MM.1S (cell line): ENCODE data around the gene ST6GALNAC1.

Experiments used
- DNase-seq: peaks from one replicate; pipeline ENCODE4 v3.0.0-alpha.2; 2015
- H2AFZ ChIP-seq: fragments of 300-600 bp; sonication (generic); 2 replicates; pipeline ENCODE4 v1.6.0; 2016; ENCODE audit warnings: antibody characterized with exemption, low read length
- H3F3A ChIP-seq: fragments of 300-600 bp; sonication (generic); 2 replicates; pipeline ENCODE4 v1.6.1; 2016; ENCODE audit warnings: mild to moderate bottlenecking, antibody characterized with exemption, low read length, moderate library complexity, mixed read lengths; ENCODE audit not compliant: insufficient read depth
- H3K27ac ChIP-seq: fragments of 300-600 bp; sonication (generic); 2 replicates; pipeline ENCODE4 v1.5.1; 2016; ENCODE audit warnings: mild to moderate bottlenecking, low read length
- H3K27me3 ChIP-seq: fragments of 300-600 bp; sonication (generic); replicated peaks from 2 replicates; pipeline ENCODE4 v1.6.0; 2016; ENCODE audit warnings: low read length; ENCODE audit not compliant: insufficient read depth
- H3K36me3 ChIP-seq: fragments of 300-600 bp; sonication (generic); replicated peaks from 2 replicates; pipeline ENCODE4 v1.6.1; 2016; ENCODE audit warnings: mild to moderate bottlenecking, low read length, mixed read lengths; ENCODE audit not compliant: insufficient read depth
- H3K4me1 ChIP-seq: fragments of 300-600 bp; sonication (generic); 2 replicates; pipeline ENCODE4 v1.6.1; 2016; ENCODE audit warnings: low read length, mixed read lengths
- H3K4me2 ChIP-seq: fragments of 300-600 bp; sonication (generic); 2 replicates; pipeline ENCODE4 v1.6.0; 2016; ENCODE audit warnings: low read depth, low read length
- H3K4me3 ChIP-seq: fragments of 300-600 bp; sonication (generic); 2 replicates; pipeline ENCODE4 v1.5.1; 2016; ENCODE audit warnings: low read length, mixed read lengths
- H3K79me2 ChIP-seq: fragments of 300-600 bp; sonication (generic); 2 replicates; pipeline ENCODE4 v1.6.1; 2016; ENCODE audit warnings: mixed run types, low read length, mixed read lengths
- H3K9ac ChIP-seq: fragments of 300-600 bp; sonication (generic); 2 replicates; pipeline ENCODE4 v1.6.1; 2016; ENCODE audit warnings: low read length, mixed read lengths
- H3K9me2 ChIP-seq: fragments of 300-600 bp; sonication (generic); replicated peaks from 2 replicates; pipeline ENCODE4 v1.6.1; 2016; ENCODE audit warnings: mild to moderate bottlenecking, low read length, mixed read lengths; ENCODE audit not compliant: insufficient read depth
- H3K9me3 ChIP-seq: fragments of 300-600 bp; sonication (generic); replicated peaks from 2 replicates; pipeline ENCODE4 v1.6.1; 2016; ENCODE audit warnings: mild to moderate bottlenecking, low read length, mixed read lengths; ENCODE audit not compliant: insufficient read depth
- H4K20me1 ChIP-seq: fragments of 300-600 bp; sonication (generic); 2 replicates; pipeline ENCODE4 v1.6.1; 2016; ENCODE audit warnings: mild to moderate bottlenecking, low read length, moderate library complexity, mixed read lengths; ENCODE audit not compliant: insufficient read depth
- CTCF ChIP-seq: fragments of 300-600 bp; sonication (generic); IDR thresholded peaks from 2 replicates; pipeline ENCODE4 v1.5.1; 2016; ENCODE audit warnings: antibody characterized with exemption, low read length, mixed read lengths
- EZH2 ChIP-seq: fragments of 300-600 bp; sonication (generic); optimal IDR thresholded peaks from 2 replicates; pipeline ENCODE3; 2017; ENCODE audit warnings: low read depth, mild to moderate bottlenecking, antibody characterized with exemption, low read length, mixed read lengths
- EZH2phosphoT487 ChIP-seq: fragments of 300-600 bp; sonication (generic); IDR thresholded peaks from 2 replicates; pipeline ENCODE4 v1.6.1; 2018; ENCODE audit warnings: antibody characterized with exemption, low read length

ST6GALNAC1 gene

GRCh38 chr17:76601065-76601464 lies 42.5 kb downstream of the ST6GALNAC1 start:
- H3K27ac ChIP-seq = no peak overlapping the region
- no peak overlapping the region for H3K4me3 ChIP-seq
- no peaks in the 10 kb centered on the region for H3K9me2 ChIP-seq
- TF ChIP-seq CTCF = no peak
- H3K27me3 ChIP-seq = peaks cover 71% of the 10 kb centered on the region
- no peak for DNase-seq
- no peaks in the 10 kb centered on the region for H3K79me2 ChIP-seq
- H2AFZ ChIP-seq = no peak overlapping the region
- H3K9me3 ChIP-seq = no peaks in the 10 kb centered on the region
- H3K9ac ChIP-seq = no peak overlapping the region
- H3K4me2 ChIP-seq = no peak overlapping the region
- H4K20me1 ChIP-seq = no peaks in the 10 kb centered on the region
- H3K4me1 ChIP-seq = no peaks in the 10 kb centered on the region
- H3F3A ChIP-seq = no peaks in the 10 kb centered on the region
- no peaks in the 10 kb centered on the region for H3K36me3 ChIP-seq

DNA sequence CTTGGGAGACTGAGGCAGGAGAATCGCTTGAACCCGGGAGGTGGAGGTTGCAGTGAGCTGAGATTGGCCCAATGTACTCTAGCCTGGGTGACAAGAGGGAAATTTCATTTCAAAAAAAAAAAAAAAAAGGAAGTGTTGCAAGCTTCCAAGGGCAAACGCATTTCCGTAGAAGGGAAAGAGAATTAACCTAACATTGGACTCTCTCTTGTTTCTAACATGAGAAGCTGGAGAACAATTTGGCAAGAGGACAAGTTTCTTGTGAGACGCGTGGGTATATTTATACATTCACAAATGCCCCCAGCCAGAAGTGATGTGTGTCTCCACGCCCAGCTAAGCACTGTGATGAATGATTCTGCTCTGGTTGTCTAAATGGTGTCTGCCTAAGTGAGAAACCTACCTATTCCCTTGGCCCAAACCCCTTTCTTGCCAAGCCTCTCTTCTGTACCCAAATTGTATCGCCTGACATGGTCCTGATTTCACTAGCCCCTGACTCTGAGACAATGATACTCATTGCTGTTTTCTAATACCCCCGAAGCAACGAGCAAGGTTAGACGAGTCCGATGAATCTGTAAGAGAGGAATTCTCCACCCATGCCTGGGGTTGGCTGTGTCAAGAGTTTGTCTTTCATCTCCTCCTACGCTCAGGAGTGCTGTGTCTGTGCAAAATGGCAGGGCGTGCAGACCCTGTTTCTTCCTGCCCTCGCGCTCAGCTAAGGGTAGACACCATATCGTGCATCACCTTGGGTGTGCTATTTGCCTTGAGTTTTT lies 43.7 kb downstream of the ST6GALNAC1 start:
- H3K4me1 ChIP-seq = no peaks in the 10 kb centered on the region
- H3K27ac ChIP-seq = no peak overlapping the region
- no peak overlapping the region for H3K4me3 ChIP-seq

GRCh38 chr17:76598004-76598439 lies 45.5 kb downstream of the ST6GALNAC1 start:
- H3F3A ChIP-seq = no peaks in the 10 kb centered on the region
- peaks cover 86% of the 10 kb centered on the region for H3K27me3 ChIP-seq
- TF ChIP-seq CTCF (no peak), EZH2phosphoT487 (no peak), EZH2 (no peak)
- H3K9me2 ChIP-seq = no peaks in the 10 kb centered on the region
- no peak for DNase-seq
- H2AFZ ChIP-seq = no peak overlapping the region
- H3K4me3 ChIP-seq = no peak overlapping the region
- no peak overlapping the region for H3K9ac ChIP-seq
- no peaks in the 10 kb centered on the region for H3K79me2 ChIP-seq
- H3K27ac ChIP-seq = no peak overlapping the region
- H3K4me2 ChIP-seq = no peak overlapping the region
- no peaks in the 10 kb centered on the region for H3K36me3 ChIP-seq
- H3K9me3 ChIP-seq = no peaks in the 10 kb centered on the region
- H3K4me1 ChIP-seq = no peaks in the 10 kb centered on the region
- H4K20me1 ChIP-seq = no peaks in the 10 kb centered on the region

More for the DNA sequence above, 43.7 kb downstream of the ST6GALNAC1 start:
- Histone ChIP-seq H3F3A (no peaks in the 10 kb centered on the region), H3K9ac (no peak overlapping the region), H3K79me2 (no peaks in the 10 kb centered on the region), H3K36me3 (no peaks in the 10 kb centered on the region), H3K9me3 (no peaks in the 10 kb centered on the region), H3K27me3 (peaks cover 71% of the 10 kb centered on the region), H4K20me1 (no peaks in the 10 kb centered on the region), H3K4me2 (no peak overlapping the region), H3K9me2 (no peaks in the 10 kb centered on the region), H2AFZ (no peak overlapping the region)
- TF ChIP-seq EZH2 (no peak), CTCF (no peak), EZH2phosphoT487 (no peak)
- DNase-seq = no peak
